HG02610 (cell line): ENCODE measurements around the gene GABRG3.
"Not testable (repeated sequence)": the region's sequence is repeated elsewhere in the genome, so short reads cannot be mapped to it uniquely, and the experiment has no call there.

ENCODE experiments used
- ATAC-seq: cut with Tn5 transposase; IDR thresholded peaks from one replicate; pipeline ENCODE4 v1.9.1; 2021; ENCODE audit warnings: mild to moderate bottlenecking, moderate library complexity; ENCODE audit not compliant: unreplicated experiment

GABRG3 gene

GRCh38 chr15:27172821-27173220 is 201.8 kb downstream of the GABRG3 start:
- ATAC-seq = no peak

GRCh38 chr15:27175472-27176153 is 204.6 kb downstream of the GABRG3 start:
- no peak for ATAC-seq

DNA sequence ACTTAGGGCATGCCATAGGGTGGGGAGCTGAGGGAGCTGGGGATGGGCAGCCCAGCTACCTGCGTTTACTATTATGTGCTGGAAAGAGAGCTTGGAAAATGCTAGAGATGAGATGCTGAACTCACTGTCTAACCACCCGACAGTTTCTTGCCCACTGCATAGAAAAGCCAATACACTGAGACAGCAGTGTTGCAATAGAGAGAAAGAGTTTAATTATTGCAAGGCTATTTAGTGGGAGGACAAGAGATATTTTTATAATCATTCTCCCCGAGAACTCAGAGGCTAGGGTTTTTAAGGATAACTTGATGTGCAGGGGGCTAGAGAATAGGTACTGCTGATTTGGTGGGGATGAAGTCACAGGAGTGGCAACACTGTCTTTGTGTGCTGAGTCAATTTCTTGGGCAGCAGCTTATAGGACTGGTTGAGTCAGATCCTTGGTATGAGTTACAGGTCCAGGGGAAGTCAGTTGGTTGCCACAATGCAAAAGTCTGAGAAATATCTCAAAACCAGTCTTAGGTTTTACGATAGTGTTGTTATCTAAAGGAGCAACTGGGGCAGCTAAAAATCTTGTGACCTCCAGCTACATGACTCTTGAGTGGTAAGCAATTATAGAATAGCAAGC is 205.9 kb downstream of the GABRG3 start:
- ATAC-seq = no peak

DNA sequence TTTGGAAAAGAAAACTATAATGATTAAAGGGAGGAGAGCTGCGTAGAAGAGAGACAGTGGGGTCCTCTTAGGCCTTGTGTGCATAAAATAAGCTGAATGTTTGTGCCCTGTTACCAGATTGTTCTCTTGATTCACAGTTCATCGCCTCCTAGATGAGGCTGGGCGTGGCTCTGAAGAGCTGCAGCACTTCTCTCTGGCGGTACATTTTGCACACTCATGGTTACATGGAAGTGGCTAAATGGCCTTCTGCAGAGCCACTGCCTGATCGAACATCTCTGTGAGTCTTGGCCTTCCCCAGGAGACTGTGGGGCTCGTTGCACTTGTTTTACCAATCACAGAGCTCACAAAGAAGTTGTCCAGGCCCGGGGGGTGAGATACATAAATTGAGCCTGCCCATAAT is 208.8 kb downstream of the GABRG3 start:
- ATAC-seq = no peak

DNA sequence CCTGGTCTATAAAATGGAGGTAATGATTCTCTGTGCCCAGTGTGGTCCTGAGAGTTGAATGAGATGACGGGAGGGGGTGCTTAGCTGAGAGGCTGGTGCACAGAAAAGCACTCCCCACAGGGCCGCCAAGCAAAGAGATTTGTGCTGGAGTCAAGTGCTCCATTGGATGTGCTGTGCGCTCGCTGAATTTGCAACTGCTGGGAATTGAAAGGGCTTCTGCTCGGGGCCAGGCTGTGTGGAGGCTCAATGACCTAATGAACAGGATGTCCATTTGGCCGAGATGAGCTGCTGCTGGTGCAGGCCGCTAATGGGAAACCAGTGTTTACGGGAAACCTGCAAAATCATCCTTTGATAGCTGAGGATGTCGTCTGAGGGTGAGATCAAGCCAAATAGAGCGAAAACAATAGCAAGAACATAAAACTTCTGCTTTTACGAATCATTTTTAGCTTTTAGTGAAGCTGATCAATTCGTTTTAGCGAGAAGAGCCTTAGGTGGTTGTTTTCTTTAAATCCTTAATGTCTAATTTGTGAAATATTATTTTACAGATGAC is 211.7 kb downstream of the GABRG3 start:
- no peak for ATAC-seq

- ATAC-seq = no peak
Measured at GRCh38 chr15:27183201-27183600, 212.2 kb downstream of the GABRG3 start.

DNA sequence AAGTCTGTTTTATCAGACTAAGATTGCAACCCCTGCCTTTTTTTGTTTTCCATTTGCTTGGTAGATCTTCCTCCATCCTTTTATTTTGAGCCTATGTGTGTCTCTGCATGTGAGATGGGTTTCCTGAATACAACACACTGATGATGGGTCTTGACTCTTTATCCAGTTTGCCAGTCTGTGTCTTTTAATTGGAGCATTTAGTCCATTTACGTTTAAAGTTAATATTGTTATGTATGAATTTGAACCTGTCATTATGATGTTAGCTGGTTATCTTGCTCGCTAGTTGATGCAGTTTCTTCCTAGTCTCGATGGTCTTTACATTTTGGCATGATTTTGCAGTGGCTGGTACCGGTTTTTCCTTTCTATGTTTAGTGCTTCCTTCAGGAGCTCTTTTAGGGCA is 220.5 kb downstream of the GABRG3 start:
- ATAC-seq = not testable (repeated sequence)

DNA sequence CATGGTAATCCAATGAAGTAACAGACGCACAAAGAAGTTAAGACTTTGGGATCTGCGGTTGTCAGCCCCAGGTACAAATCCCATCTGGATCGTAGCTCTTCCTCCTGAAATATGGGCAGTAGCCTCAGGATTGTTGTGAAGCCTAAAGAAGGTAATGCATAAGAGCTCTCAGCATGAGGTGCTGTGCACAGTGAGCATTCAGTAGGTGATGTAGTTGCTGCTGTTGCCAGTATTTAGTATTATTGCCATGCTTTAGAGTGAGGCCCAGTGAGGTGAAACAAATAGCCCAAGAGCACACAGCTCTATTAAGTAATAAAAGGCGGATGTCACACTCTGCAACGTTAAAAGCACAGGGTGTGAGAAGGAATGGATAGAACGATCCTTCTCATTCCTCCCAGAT is 225.7 kb downstream of the GABRG3 start:
- no peak for ATAC-seq

DNA sequence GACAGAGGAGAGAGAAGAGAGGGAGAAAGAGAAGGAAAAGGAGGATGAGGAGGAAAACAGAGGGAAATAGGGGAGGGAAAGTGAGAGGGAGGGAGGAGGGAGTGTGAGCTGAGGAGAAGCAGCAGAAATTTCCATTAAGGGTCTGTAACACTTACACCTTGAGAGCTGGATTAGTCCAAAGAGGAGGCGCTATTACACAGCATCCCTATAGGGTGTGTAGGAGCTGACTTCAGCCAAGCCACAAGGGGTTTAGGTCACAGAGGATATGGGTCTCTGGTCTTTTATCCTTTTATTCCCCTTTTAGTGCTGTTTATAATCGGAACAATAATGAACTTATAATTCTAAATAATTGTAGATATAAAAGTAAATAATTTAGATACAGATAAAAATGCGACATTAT is 230.4 kb downstream of the GABRG3 start:
- ATAC-seq = no peak

GRCh38 chr15:27210176-27210575 is 239.2 kb downstream of the GABRG3 start:
- ATAC-seq = no peak

DNA sequence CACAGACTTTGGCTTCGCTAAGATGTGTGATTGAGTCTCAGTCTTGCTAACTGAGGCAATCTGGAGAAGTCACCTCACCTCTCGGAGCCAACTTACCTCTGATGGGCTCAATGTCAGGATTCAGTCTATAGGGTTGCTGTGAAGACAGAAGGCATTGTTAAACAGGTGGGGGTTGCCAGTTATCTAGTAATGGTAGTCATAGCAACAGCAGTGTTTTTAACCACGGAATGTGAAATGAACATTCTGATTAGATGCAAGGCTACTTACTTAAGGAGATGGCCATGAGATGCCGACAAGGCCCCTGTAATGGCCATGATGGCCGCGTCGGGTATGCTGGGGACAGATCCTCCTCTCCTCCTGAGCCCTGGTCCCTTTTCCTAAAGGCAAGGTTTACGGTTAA is 243.1 kb downstream of the GABRG3 start:
- ATAC-seq = no peak

DNA sequence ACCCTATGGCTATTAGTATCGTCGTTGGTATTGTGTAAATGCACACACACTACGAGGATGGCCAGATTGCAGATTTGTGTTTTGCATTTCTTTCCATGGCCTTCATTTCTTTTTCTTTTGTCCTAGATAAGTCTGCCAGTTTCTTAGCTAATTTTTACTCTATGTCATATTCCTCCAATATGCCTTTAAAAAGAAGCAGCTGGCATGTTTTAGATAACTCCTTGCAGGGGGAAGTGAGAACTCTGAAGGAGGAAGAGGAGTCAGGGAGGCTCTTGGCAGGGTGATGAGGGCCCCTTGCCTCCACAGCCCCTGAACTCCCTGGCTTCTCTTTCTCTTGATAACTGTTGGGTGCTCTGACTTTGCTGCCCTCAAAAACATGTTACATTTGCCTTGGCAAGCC is 244.0 kb downstream of the GABRG3 start:
- no peak for ATAC-seq

- no peak for ATAC-seq
Measured at GRCh38 chr15:27218426-27218825, 247.4 kb downstream of the GABRG3 start.

- no peak for ATAC-seq
Measured at GRCh38 chr15:27219636-27220035, 248.7 kb downstream of the GABRG3 start.

DNA sequence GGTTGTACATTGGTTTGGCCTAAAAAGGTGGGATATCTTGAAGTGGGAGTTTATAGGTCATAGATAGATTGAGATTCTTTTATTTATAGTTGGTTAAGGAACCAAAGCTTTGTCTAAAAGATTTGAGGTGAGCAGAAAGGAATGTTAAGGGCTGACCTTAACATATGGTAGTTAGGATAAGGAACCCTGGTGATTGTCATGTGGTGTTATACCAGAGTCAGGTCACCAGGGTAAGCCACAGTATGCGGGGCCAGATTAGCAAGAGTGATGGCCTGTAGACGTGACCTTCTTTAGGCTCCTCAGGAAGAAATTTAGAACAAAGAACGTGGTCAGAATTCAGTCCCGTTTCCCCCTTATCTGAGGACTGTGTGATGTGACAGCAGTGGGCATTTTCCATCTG is 249.2 kb downstream of the GABRG3 start:
- no peak for ATAC-seq

- no peak for ATAC-seq
Measured at GRCh38 chr15:27222479-27222878, 251.5 kb downstream of the GABRG3 start.

GRCh38 chr15:27223179-27223578 is 252.2 kb downstream of the GABRG3 start:
- no peak for ATAC-seq

DNA sequence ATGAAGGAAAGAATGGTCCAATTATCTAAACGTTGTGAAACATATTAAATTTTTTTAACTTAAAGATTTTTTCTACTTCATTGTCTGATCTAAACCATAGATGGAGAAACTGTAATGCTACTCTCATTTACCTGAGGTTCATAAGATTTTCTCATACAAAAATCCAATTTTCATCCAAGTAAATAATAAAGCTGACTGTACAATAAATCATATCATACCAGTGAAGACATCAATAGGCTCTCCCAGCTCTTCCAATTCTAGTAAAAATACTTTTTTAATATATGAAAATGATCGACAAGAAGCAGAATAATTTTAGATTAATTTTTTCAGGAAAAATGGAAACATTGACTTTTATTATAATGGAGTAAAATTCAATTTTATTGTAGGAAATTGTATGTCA is 260.8 kb downstream of the GABRG3 start:
- no peak for ATAC-seq

GRCh38 chr15:27232876-27233275 is 261.9 kb downstream of the GABRG3 start:
- ATAC-seq = no peak

DNA sequence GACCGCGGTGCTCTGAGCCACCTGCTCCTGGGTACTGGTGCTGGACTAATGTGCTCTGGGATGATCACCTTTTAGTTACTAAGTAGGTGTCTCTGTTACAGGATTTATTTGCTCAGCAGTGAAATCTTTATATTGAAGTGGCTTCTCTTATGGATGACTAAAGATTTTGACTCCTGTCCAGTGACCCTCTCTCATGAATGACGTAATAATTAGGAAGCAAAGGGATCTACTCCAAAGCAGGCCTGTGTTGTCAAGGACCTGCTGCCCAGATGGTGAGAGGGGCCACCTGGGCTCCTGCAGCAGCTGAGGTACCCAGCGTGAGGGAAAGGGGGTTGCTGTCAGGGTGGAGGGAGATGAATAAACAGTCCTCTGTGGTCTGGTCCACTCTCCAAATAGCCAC is 263.6 kb downstream of the GABRG3 start:
- no peak for ATAC-seq

- no peak for ATAC-seq
Measured at GRCh38 chr15:27235161-27235560, 264.2 kb downstream of the GABRG3 start.

DNA sequence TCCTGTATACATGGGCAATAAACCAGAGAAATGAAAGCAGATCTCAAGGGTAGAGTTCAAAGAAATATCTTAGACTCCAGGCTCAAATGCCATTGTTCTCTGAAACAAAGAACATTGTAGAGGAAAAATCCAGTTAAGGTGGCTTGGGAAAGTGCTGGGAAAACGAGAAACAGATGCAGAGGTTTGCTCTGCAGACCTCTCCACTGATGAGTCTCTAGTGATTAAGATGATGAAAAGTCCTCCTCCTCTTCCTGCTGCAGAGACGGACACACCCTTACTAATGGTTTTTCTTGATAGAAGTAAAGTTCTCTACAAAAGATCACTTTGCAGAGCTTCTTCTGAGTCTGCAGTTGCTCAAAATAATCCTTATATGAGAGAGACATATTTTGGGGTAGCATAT is 264.7 kb downstream of the GABRG3 start:
- ATAC-seq = no peak
